ENCODE results near the gene KCNG4. TPM values are rescaled to one million over a fixed set of nuclear protein-coding genes. Genes with fewer than 3 reads are reported as not detected.
A peak's percentile ranks its signal among the peaks of the same experiment; 100 is the strongest.

KCNG4 gene
- total and polyA plus RNA-seq, 12 donors = not detected

DNA sequence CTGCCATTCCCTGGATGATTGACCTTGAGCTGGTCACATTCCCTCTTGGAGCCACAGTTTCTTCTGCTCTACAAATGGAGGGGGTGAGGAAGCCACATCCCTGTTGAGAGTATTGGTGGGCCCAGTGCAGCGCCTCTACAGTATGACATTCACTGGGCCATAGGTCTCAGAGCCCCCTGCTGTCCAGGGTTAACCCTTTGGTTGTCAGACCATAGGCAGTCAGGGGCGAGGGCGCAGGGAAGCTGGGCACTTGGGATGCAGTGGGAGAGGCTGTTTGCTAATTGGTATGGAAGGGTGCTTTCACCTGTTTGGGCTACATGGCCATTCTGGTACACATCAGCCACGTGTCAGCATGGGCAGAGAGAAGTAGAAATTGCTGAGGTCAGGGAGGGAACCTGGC, 27.6 kb upstream of the KCNG4 start:
- WGBS, 2 donors = 81 to 88% methylated on average over 4 of the region's 4 CpGs
- ATAC-seq (peak in 1 of 8 donors; percentile 11), DNase-seq (no peak)
- Histone ChIP-seq H3K27me3 (peaks cover 0 to 21% (median 8%) of the 10 kb centered on the region in 7 donors), H3K27ac (no peak overlapping the region), H3K4me3 (no peak overlapping the region), H3K36me3 (no peaks in the 10 kb centered on the region), H3K9me3 (no peaks in the 10 kb centered on the region), H3K4me1 (no peaks in the 10 kb centered on the region)
- TF ChIP-seq, protein P1, sequence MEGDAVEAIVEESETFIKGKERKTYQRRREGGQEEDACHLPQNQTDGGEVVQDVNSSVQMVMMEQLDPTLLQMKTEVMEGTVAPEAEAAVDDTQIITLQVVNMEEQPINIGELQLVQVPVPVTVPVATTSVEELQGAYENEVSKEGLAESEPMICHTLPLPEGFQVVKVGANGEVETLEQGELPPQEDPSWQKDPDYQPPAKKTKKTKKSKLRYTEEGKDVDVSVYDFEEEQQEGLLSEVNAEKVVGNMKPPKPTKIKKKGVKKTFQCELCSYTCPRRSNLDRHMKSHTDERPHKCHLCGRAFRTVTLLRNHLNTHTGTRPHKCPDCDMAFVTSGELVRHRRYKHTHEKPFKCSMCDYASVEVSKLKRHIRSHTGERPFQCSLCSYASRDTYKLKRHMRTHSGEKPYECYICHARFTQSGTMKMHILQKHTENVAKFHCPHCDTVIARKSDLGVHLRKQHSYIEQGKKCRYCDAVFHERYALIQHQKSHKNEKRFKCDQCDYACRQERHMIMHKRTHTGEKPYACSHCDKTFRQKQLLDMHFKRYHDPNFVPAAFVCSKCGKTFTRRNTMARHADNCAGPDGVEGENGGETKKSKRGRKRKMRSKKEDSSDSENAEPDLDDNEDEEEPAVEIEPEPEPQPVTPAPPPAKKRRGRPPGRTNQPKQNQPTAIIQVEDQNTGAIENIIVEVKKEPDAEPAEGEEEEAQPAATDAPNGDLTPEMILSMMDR (IDR thresholded peaks at IDR 0.05) = no peak
- intact Hi-C loops (cut with DNase I) = no loop called here

DNA sequence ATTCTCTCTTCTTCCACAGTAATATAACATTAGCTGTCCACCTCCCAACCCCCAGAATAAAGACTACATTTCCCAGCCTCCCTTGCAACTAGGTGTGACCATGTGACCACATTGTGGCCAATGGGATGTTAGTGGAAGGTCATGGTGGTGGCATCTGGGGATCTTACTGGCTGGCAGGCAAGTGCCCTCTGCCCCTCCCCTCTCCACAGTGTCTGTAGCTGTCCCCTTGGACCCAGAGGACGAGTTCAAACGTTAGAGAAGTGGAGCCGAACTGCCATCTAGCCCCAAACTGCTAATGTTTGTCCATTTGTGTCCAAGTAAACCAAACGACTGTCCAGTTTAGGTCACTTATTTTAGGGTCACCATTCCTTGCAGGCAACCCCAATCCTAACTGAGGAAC, 26.6 kb upstream of the KCNG4 start:
- Histone ChIP-seq H3K4me1 (no peaks in the 10 kb centered on the region), H3K4me3 (no peak overlapping the region), H3K27ac (no peak overlapping the region), H3K9me3 (no peaks in the 10 kb centered on the region), H3K27me3 (peaks cover 0 to 19% (median 6%) of the 10 kb centered on the region in 7 donors), H3K36me3 (no peaks in the 10 kb centered on the region)
- TF ChIP-seq, protein P1 (IDR thresholded peaks at IDR 0.05) = no peak
- 19 to 38% methylated on average over 4 of the region's 4 CpGs for WGBS, 2 donors
- intact Hi-C loops (cut with DNase I) = no loop called here
- DNase-seq (peak in 1 of 2 donors; percentile 30), ATAC-seq (peak; percentile 79 to 96 (median 91))

DNA sequence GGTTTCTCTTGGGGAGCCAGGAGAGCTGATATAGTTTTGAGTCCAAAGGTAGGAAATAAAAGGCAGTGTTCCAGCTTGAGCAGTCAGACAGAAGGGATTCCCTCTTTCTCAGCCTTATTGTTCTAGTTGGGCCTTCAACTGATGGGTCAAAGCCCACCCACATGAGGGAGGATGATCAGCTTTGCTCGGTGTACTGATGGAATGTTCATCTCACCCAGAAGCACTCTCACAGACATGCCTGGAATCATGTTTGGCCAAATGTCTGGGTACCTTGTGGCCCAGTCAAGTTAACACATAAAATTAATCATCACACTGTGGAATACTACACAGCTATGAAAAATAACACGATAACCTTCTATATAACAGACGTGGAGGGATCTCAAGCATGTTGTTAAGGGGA, 23.1 kb upstream of the KCNG4 start:
- no peaks in the 10 kb centered on the region for H3K36me3 ChIP-seq
- TF ChIP-seq, protein P1 (IDR thresholded peaks at IDR 0.05) = no peak
- H3K9me3 ChIP-seq = no peaks in the 10 kb centered on the region
- 61 to 95% methylated on average over 3 of the region's 3 CpGs for WGBS, 2 donors
- H3K27me3 ChIP-seq = peaks cover 0 to 36% (median 4%) of the 10 kb centered on the region in 7 donors
- DNase-seq (no peak), ATAC-seq (no peak)
- H3K27ac ChIP-seq = no peak overlapping the region
- intact Hi-C loops (cut with DNase I) = no loop called here
- H3K4me1 ChIP-seq = no peaks in the 10 kb centered on the region
- H3K4me3 ChIP-seq = no peak overlapping the region

DNA sequence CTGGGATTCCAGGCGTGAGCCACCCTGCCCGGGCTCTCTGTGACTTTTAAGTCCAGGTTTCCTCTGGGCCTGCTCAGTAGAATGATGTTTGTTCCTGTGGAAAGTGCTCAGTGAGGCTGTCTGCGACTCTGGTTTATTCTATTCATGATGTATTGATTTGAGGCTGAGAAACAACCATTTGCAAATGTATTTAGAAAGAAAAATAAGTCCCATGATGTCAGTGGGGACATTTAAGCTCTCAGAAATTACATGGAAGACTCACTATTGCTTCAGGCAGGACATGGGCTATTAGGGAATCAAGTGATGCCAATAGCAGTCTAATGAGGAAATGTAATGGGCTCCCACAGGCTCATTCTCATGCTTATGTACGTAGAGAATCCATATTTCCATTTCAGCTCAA, 22.2 kb upstream of the KCNG4 start:
- peaks cover 0 to 33% (median 4%) of the 10 kb centered on the region in 7 donors for H3K27me3 ChIP-seq
- ATAC-seq (no peak), DNase-seq (no peak)
- H3K36me3 ChIP-seq = no peaks in the 10 kb centered on the region
- no peaks in the 10 kb centered on the region for H3K4me1 ChIP-seq
- H3K9me3 ChIP-seq = no peaks in the 10 kb centered on the region
- intact Hi-C loops (cut with DNase I) = no loop called here
- no peak overlapping the region for H3K27ac ChIP-seq
- no peak overlapping the region for H3K4me3 ChIP-seq
- TF ChIP-seq, protein P1 (IDR thresholded peaks at IDR 0.05) = no peak
- 86 to 91% methylated on average over 4 of the region's 4 CpGs for WGBS, 2 donors
